Eye (tissue), 1 donor: ENCODE data around the gene PARD3.
"Not testable (repeated sequence)": the region's sequence is repeated elsewhere in the genome, so short reads cannot be mapped to it uniquely, and the experiment has no call there.

Experiments used
- DNase-seq: peaks from one replicate; pipeline ENCODE4 v3.0.0-alpha.2; 2015

The PARD3 gene

GRCh38 chr10:34438741-34439140, 376.4 kb downstream of the PARD3 start:
- DNase-seq: no peak

- DNase-seq: no peak
Measured at GRCh38 chr10:34437906-34438305, 377.2 kb downstream of the PARD3 start.

GRCh38 chr10:34434119-34434594, 380.9 kb downstream of the PARD3 start:
- DNase-seq: no peak

GRCh38 chr10:34433241-34434076, 381.6 kb downstream of the PARD3 start:
- DNase-seq: peak; percentile 75

- no peak for DNase-seq
Measured at GRCh38 chr10:34432589-34432988, 382.5 kb downstream of the PARD3 start.

- DNase-seq: no peak
Measured at GRCh38 chr10:34430685-34431084, 384.4 kb downstream of the PARD3 start.

GRCh38 chr10:34428501-34428900, 386.6 kb downstream of the PARD3 start:
- no peak for DNase-seq

GRCh38 chr10:34427911-34428216, 387.2 kb downstream of the PARD3 start:
- DNase-seq: no peak

GRCh38 chr10:34427158-34427910, 387.8 kb downstream of the PARD3 start:
- not testable (repeated sequence) for DNase-seq

GRCh38 chr10:34426538-34427157, 388.4 kb downstream of the PARD3 start:
- not testable (repeated sequence) for DNase-seq

GRCh38 chr10:34426041-34426440, 389.1 kb downstream of the PARD3 start:
- no peak for DNase-seq

- DNase-seq: no peak
Measured at GRCh38 chr10:34423673-34424625, 391.1 kb downstream of the PARD3 start.

GRCh38 chr10:34420795-34421194, 394.3 kb downstream of the PARD3 start:
- DNase-seq: no peak

- no peak for DNase-seq
Measured at GRCh38 chr10:34420273-34420672, 394.8 kb downstream of the PARD3 start.

- DNase-seq: no peak
Measured at GRCh38 chr10:34415039-34415438, 400.1 kb downstream of the PARD3 start.

- DNase-seq: no peak
Measured at GRCh38 chr10:34413756-34414587, 401.1 kb downstream of the PARD3 start.

- no peak for DNase-seq
Measured at GRCh38 chr10:34413214-34413613, 401.9 kb downstream of the PARD3 start.

GRCh38 chr10:34408956-34409355, 406.1 kb downstream of the PARD3 start:
- no peak for DNase-seq

GRCh38 chr10:34408381-34408780, 406.7 kb downstream of the PARD3 start:
- no peak for DNase-seq

- no peak for DNase-seq
Measured at GRCh38 chr10:34407324-34407805, 407.7 kb downstream of the PARD3 start.
